B cell (primary cell): ENCODE results near the gene ST3GAL3.

ENCODE experiments used
- CTCF ChIP-seq: fragments of 200-600 bp; IDR thresholded peaks from one replicate; pipeline ENCODE4 v1.8.0; 2022; ENCODE audit warnings: antibody characterized with exemption, mild to moderate bottlenecking
- EZH2 ChIP-seq: IDR thresholded peaks from 2 replicates; pipeline ENCODE4 v1.6.1; 2012; ENCODE audit warnings: borderline replicate concordance, low read depth, mild to moderate bottlenecking, moderate library complexity, low read length; ENCODE audit not compliant: insufficient read depth, poor library complexity, severe bottlenecking

GRCh38 chr1:43887748-43888147 is 180.4 kb downstream of the ST3GAL3 start:
- TF ChIP-seq CTCF (no peak), EZH2 (no peak)
